Naive B cell (primary cell): ENCODE measurements around the gene CLSTN2. TPM values are rescaled to one million over a fixed set of nuclear protein-coding genes. Genes with fewer than 3 reads are reported as not detected.
A peak's percentile ranks its signal among the peaks of the same experiment; 100 is the strongest.

Experiments used
- ATAC-seq, 2 donors: fragments of 150-1000 bp; cut with Tn5 transposase; 2 replicates each; pipeline ENCODE4 v1.10.0; 2021; ENCODE audit warnings: low read depth in 2 of 2, mild to moderate bottlenecking in 2 of 2, moderate library complexity in 2 of 2
- DNase-seq: peaks from one replicate; pipeline ENCODE4 v3.0.0; 2022
- H3K27ac Mint-ChIP-seq, 6 donors: one replicate each; pipeline ENCODE4 v1.8.0; 2020 to 2022; ENCODE audit warnings: mild to moderate bottlenecking in 6 of 6, mixed read lengths in 6 of 6, moderate library complexity in 5 of 6, inconsistent platforms in 2 of 6
- H3K27me3 Mint-ChIP-seq, 3 donors: one replicate each; pipeline ENCODE4 v1.8.0; 2021 to 2022; ENCODE audit warnings: mixed read lengths in 3 of 3, mild to moderate bottlenecking in 1 of 3
- H3K36me3 Mint-ChIP-seq, 2 donors: one replicate each; pipeline ENCODE4 v1.8.0; 2020 to 2022; ENCODE audit warnings: mixed read lengths in 2 of 2, inconsistent platforms in 1 of 2, mild to moderate bottlenecking in 1 of 2
- H3K4me1 Mint-ChIP-seq, 3 donors: one replicate each; pipeline ENCODE4 v1.8.0; 2020 to 2022; ENCODE audit warnings: mixed read lengths in 3 of 3, inconsistent platforms in 1 of 3, mild to moderate bottlenecking in 1 of 3, moderate library complexity in 1 of 3
- H3K4me3 Mint-ChIP-seq, 8 donors: one replicate each; pipeline ENCODE4 v1.8.0; 2020 to 2022; ENCODE audit warnings: mild to moderate bottlenecking in 8 of 8, mixed read lengths in 8 of 8, moderate library complexity in 8 of 8, inconsistent platforms in 2 of 8
- H3K9me3 Mint-ChIP-seq, 7 donors: one replicate each; pipeline ENCODE4 v1.8.0; 2020 to 2022; ENCODE audit warnings: mixed read lengths in 7 of 7, mild to moderate bottlenecking in 5 of 7, inconsistent platforms in 2 of 7, moderate library complexity in 1 of 7
- polyA plus RNA-seq, 6 donors: library from polyadenylated mRNA; unstranded; fragments of 300-500 nt; fragmentation: Illumina TruSeq; gene quantifications; one replicate each; pipeline ENCODE4 v1.2.3, GENCODE V29; 2021; ENCODE audit warnings: low read depth in 6 of 6

Gene CLSTN2
- polyA plus RNA-seq, 6 donors from 2014 or later, result not detected

- DNase-seq, result no peak
- Mint-ChIP-seq H3K4me3 (no peak overlapping the region), H3K27me3 (peaks cover 5 to 27% (median 17%) of the 10 kb centered on the region in 3 donors), H3K36me3 (no peaks in the 10 kb centered on the region), H3K27ac (no peak overlapping the region), H3K9me3 (peaks cover 0 to 18% (median 5%) of the 10 kb centered on the region in 7 donors), H3K4me1 (no peaks in the 10 kb centered on the region)
- no peak for ATAC-seq
These were observed 592.2 kb downstream of the CLSTN2 start for GRCh38 chr3:140527156-140527555.

- Mint-ChIP-seq H3K27ac (no peak overlapping the region), H3K9me3 (peaks cover 0 to 10% (median 4%) of the 10 kb centered on the region in 7 donors), H3K4me1 (no peaks in the 10 kb centered on the region), H3K27me3 (peaks cover 0 to 15% (median 6%) of the 10 kb centered on the region in 3 donors), H3K36me3 (no peaks in the 10 kb centered on the region), H3K4me3 (no peak overlapping the region)
- DNase-seq, result no peak
- no peak for ATAC-seq
These were observed 594.1 kb downstream of the CLSTN2 start for GRCh38 chr3:140529096-140529495.

- H3K9me3 Mint-ChIP-seq, result peaks cover 0 to 6% (median 4%) of the 10 kb centered on the region in 7 donors
These were observed 594.6 kb downstream of the CLSTN2 start for GRCh38 chr3:140529558-140529957.

GRCh38 chr3:140530131-140530530, 595.1 kb downstream of the CLSTN2 start:
- Mint-ChIP-seq H3K27ac (no peak overlapping the region), H3K9me3 (peaks cover 1 to 9% (median 3%) of the 10 kb centered on the region in 7 donors), H3K36me3 (no peaks in the 10 kb centered on the region), H3K27me3 (peaks cover 0 to 13% (median 10%) of the 10 kb centered on the region in 3 donors), H3K4me1 (no peaks in the 10 kb centered on the region), H3K4me3 (no peak overlapping the region)
- no peak for DNase-seq
- no peak for ATAC-seq

More at GRCh38 chr3:140529558-140529957, 594.6 kb downstream of the CLSTN2 start:
- H3K27me3 Mint-ChIP-seq, result peaks cover 0 to 13% (median 6%) of the 10 kb centered on the region in 3 donors
- no peak overlapping the region for H3K27ac Mint-ChIP-seq
- H3K4me1 Mint-ChIP-seq, result no peaks in the 10 kb centered on the region
- DNase-seq (no peak), ATAC-seq (no peak)
- H3K4me3 Mint-ChIP-seq, result no peak overlapping the region
- no peaks in the 10 kb centered on the region for H3K36me3 Mint-ChIP-seq

- Mint-ChIP-seq H3K9me3 (peaks cover 0 to 9% (median 3%) of the 10 kb centered on the region in 7 donors), H3K4me1 (no peaks in the 10 kb centered on the region), H3K4me3 (no peak overlapping the region), H3K27ac (no peak overlapping the region), H3K36me3 (no peaks in the 10 kb centered on the region), H3K27me3 (peaks cover 0 to 13% (median 12%) of the 10 kb centered on the region in 3 donors)
- ATAC-seq (no peak), DNase-seq (no peak)
These were observed 595.6 kb downstream of the CLSTN2 start for GRCh38 chr3:140530603-140531002.

- Mint-ChIP-seq H3K27ac (no peak overlapping the region), H3K36me3 (no peaks in the 10 kb centered on the region), H3K27me3 (peaks cover 0 to 26% (median 20%) of the 10 kb centered on the region in 3 donors), H3K4me3 (peak overlapping the region in 1 of 8 donors; percentile 54), H3K9me3 (peaks cover 0 to 9% (median 3%) of the 10 kb centered on the region in 7 donors), H3K4me1 (no peaks in the 10 kb centered on the region)
- ATAC-seq (no peak), DNase-seq (no peak)
These were observed 597.9 kb downstream of the CLSTN2 start for GRCh38 chr3:140532793-140533330.

- DNase-seq (no peak), ATAC-seq (no peak)
- peaks cover 0 to 7% (median 3%) of the 10 kb centered on the region in 7 donors for H3K9me3 Mint-ChIP-seq
- H3K27ac Mint-ChIP-seq, result no peak overlapping the region
- H3K4me1 Mint-ChIP-seq, result peaks cover 6 to 10% (median 7%) of the 10 kb centered on the region in 3 donors
- H3K36me3 Mint-ChIP-seq, result no peaks in the 10 kb centered on the region
- H3K27me3 Mint-ChIP-seq, result peaks cover 0 to 18% (median 16%) of the 10 kb centered on the region in 3 donors
- no peak overlapping the region for H3K4me3 Mint-ChIP-seq
These were observed 602.1 kb downstream of the CLSTN2 start for GRCh38 chr3:140536926-140537726.

GRCh38 chr3:140537727-140538082, 602.7 kb downstream of the CLSTN2 start:
- Mint-ChIP-seq H3K9me3 (peaks cover 0 to 5% (median 3%) of the 10 kb centered on the region in 7 donors), H3K4me3 (no peak overlapping the region), H3K4me1 (peaks cover 6 to 10% (median 7%) of the 10 kb centered on the region in 3 donors), H3K27me3 (peaks cover 0 to 14% (median 13%) of the 10 kb centered on the region in 3 donors), H3K36me3 (no peaks in the 10 kb centered on the region), H3K27ac (peak overlapping the region in 1 of 6 donors; percentile 12)
- DNase-seq (no peak), ATAC-seq (no peak)

GRCh38 chr3:140540262-140540661, 605.3 kb downstream of the CLSTN2 start:
- peaks cover 0 to 21% (median 14%) of the 10 kb centered on the region in 3 donors for H3K27me3 Mint-ChIP-seq
- no peak for DNase-seq
- H3K4me1 Mint-ChIP-seq, result peaks cover 6 to 10% (median 7%) of the 10 kb centered on the region in 3 donors

GRCh38 chr3:140541975-140542653, 607.1 kb downstream of the CLSTN2 start:
- peaks cover 6 to 10% (median 7%) of the 10 kb centered on the region in 3 donors for H3K4me1 Mint-ChIP-seq
- ATAC-seq (no peak), DNase-seq (no peak)
- H3K4me3 Mint-ChIP-seq, result no peak overlapping the region
- H3K27me3 Mint-ChIP-seq, result peaks cover 0 to 8% (median 4%) of the 10 kb centered on the region in 3 donors
- peak overlapping the region in 1 of 6 donors; percentile 36 for H3K27ac Mint-ChIP-seq
- H3K36me3 Mint-ChIP-seq, result no peaks in the 10 kb centered on the region
- peaks cover 0 to 2% (median 0%) of the 10 kb centered on the region in 7 donors for H3K9me3 Mint-ChIP-seq

More at GRCh38 chr3:140540262-140540661, 605.3 kb downstream of the CLSTN2 start:
- peak; percentile 25 to 30 for ATAC-seq
- H3K36me3 Mint-ChIP-seq, result no peaks in the 10 kb centered on the region
- H3K9me3 Mint-ChIP-seq, result peaks cover 0 to 2% (median 0%) of the 10 kb centered on the region in 7 donors
- no peak overlapping the region for H3K4me3 Mint-ChIP-seq
- no peak overlapping the region for H3K27ac Mint-ChIP-seq

- Mint-ChIP-seq H3K36me3 (no peaks in the 10 kb centered on the region), H3K9me3 (peaks cover 0 to 2% (median 0%) of the 10 kb centered on the region in 7 donors), H3K27ac (no peak overlapping the region), H3K4me3 (no peak overlapping the region), H3K27me3 (peaks cover 0 to 8% (median 8%) of the 10 kb centered on the region in 3 donors), H3K4me1 (peaks cover 4 to 5% (median 4%) of the 10 kb centered on the region in 3 donors)
- DNase-seq (no peak), ATAC-seq (no peak)
These were observed 610.2 kb downstream of the CLSTN2 start for GRCh38 chr3:140545197-140545596.

GRCh38 chr3:140545756-140546155, 610.8 kb downstream of the CLSTN2 start:
- Mint-ChIP-seq H3K9me3 (peaks cover 0 to 2% (median 0%) of the 10 kb centered on the region in 7 donors), H3K27ac (no peak overlapping the region), H3K36me3 (no peaks in the 10 kb centered on the region), H3K4me3 (no peak overlapping the region), H3K4me1 (no peaks in the 10 kb centered on the region), H3K27me3 (peaks cover 0 to 8% (median 8%) of the 10 kb centered on the region in 3 donors)
- ATAC-seq, result no peak
- DNase-seq, result no peak

- Mint-ChIP-seq H3K4me3 (no peak overlapping the region), H3K27ac (no peak overlapping the region), H3K36me3 (no peaks in the 10 kb centered on the region), H3K9me3 (peaks cover 0 to 2% (median 0%) of the 10 kb centered on the region in 7 donors), H3K4me1 (no peaks in the 10 kb centered on the region), H3K27me3 (peaks cover 0 to 8% (median 8%) of the 10 kb centered on the region in 3 donors)
- DNase-seq (no peak), ATAC-seq (no peak)
These were observed 611.7 kb downstream of the CLSTN2 start for GRCh38 chr3:140546649-140547048.
